B cell (primary cell): ENCODE results near the gene BTNL9. TPM values are rescaled to one million over a fixed set of nuclear protein-coding genes. Genes with fewer than 3 reads are reported as not detected.

Experiments
- ATAC-seq: fragments of 200-7000 bp; cut with Tn5 transposase; one replicate; pipeline ENCODE4 v1.10.0; 2021; ENCODE audit warnings: low read depth, mild to moderate bottlenecking, moderate number of reproducible peaks, moderate library complexity
- CTCF ChIA-PET: fragments of 350-600 bp; sonication (Branson Sonifier 250); formaldehyde crosslinking; loops from one replicate; lab custom pipeline; 2021; ENCODE audit warnings: antibody characterized with exemption, inconsistent platforms; lab: Charles Lee
- POLR2A ChIA-PET: fragments of 350-600 bp; sonication (Branson Sonifier 250); formaldehyde crosslinking; loops from one replicate; lab custom pipeline; 2021; ENCODE audit warnings: antibody characterized with exemption; lab: Charles Lee
- DNase-seq: peaks from one replicate; pipeline ENCODE4 v3.0.0; 2013
- H2AFZ ChIP-seq: 2 replicates; pipeline ENCODE4 v1.6.1; 2012; ENCODE audit warnings: mild to moderate bottlenecking, low read depth, low read length; ENCODE audit not compliant: insufficient read depth, poor library complexity, severe bottlenecking
- H3K27ac ChIP-seq, 2 donors: 1 replicate in 1 of 2; 2 replicates in 1 of 2; pipeline ENCODE4 v1.5.1; 2012 to 2013; ENCODE audit warnings: low read length in 2 of 2, mild to moderate bottlenecking in 2 of 2, moderate library complexity in 1 of 2
- H3K27me3 ChIP-seq, 4 experiments: fragments of 200-600 bp in 1 of 4; sonication (generic) in 1 of 4; replicated peaks in 1 of 4; 1 replicate in 2 of 4; 2 replicates in 2 of 4; pipeline versions ENCODE4 v1.6.1 to v1.7.0; 2013 to 2016; ENCODE audit warnings: low read length in 3 of 4, mild to moderate bottlenecking in 2 of 4, mixed read lengths in 1 of 4, moderate library complexity in 1 of 4; ENCODE audit not compliant: insufficient read depth in 4 of 4, control insufficient read depth in 3 of 4; ENCODE audit errors: control extremely low read depth in 1 of 4
- H3K36me3 ChIP-seq, 2 experiments: replicated peaks in 1 of 2; 1 replicate in 1 of 2; 2 replicates in 1 of 2; pipeline versions ENCODE4 v1.6.1 to v1.7.1; 2013; ENCODE audit warnings: low read length in 1 of 2; ENCODE audit not compliant: insufficient read depth in 2 of 2, control insufficient read depth in 1 of 2; ENCODE audit errors: control extremely low read depth in 1 of 2, extremely low read depth in 1 of 2
- H3K4me1 ChIP-seq, 2 donors: fragments of 200-600 bp in 1 of 2; sonication (generic) in 1 of 2; 1 replicate in 1 of 2; 2 replicates in 1 of 2; pipeline versions ENCODE4 v1.5.1 to v1.6.1; 2013 to 2017; ENCODE audit warnings: low read length in 2 of 2; ENCODE audit not compliant: control insufficient read depth in 2 of 2, insufficient read depth in 2 of 2
- H3K4me2 ChIP-seq: replicated peaks from 2 replicates; pipeline ENCODE3; 2012; ENCODE audit warnings: mild to moderate bottlenecking, low read depth, low read length; ENCODE audit not compliant: poor library complexity, severe bottlenecking
- H3K4me3 ChIP-seq, 5 experiments: fragments of 200-600 bp in 1 of 5; sonication (generic) in 1 of 5; 1 replicate in 3 of 5; 2 replicates in 2 of 5; pipeline versions ENCODE4 v1.5.1 to v1.7.0; 2011 to 2016; ENCODE audit warnings: low read length in 4 of 5, mild to moderate bottlenecking in 4 of 5, low read depth in 2 of 5, control low read depth in 1 of 5, moderate library complexity in 1 of 5; ENCODE audit not compliant: insufficient read depth in 1 of 5; ENCODE audit errors: control extremely low read depth in 1 of 5, extremely low read depth in 1 of 5
- H3K79me2 ChIP-seq: fragments of 200-600 bp; sonication (generic); one replicate; pipeline ENCODE4 v1.6.0; 2016; ENCODE audit warnings: low read length; ENCODE audit not compliant: control insufficient read depth, insufficient read depth
- H3K9ac ChIP-seq: fragments of 200-600 bp; sonication (generic); 2 replicates; pipeline ENCODE4 v1.6.1; 2017; ENCODE audit warnings: mild to moderate bottlenecking, low read length, moderate library complexity
- H3K9me3 ChIP-seq, 3 donors: one replicate each; pipeline versions ENCODE4 v1.6.1 to v1.7.1; 2013; ENCODE audit warnings: low read length in 2 of 3; ENCODE audit not compliant: control insufficient read depth in 2 of 3, insufficient read depth in 1 of 3; ENCODE audit errors: control extremely low read depth in 1 of 3
- H4K20me1 ChIP-seq: 2 replicates; pipeline ENCODE4 v1.6.0; 2012; ENCODE audit warnings: mild to moderate bottlenecking, low read length; ENCODE audit not compliant: insufficient read depth, control insufficient read depth, poor library complexity, severe bottlenecking
- H3K27ac Mint-ChIP-seq: one replicate; pipeline ENCODE4 v1.8.0; 2021; ENCODE audit warnings: mixed read lengths
- H3K27me3 Mint-ChIP-seq: one replicate; pipeline ENCODE4 v1.8.0; 2021; ENCODE audit warnings: mixed read lengths
- H3K4me1 Mint-ChIP-seq: one replicate; pipeline ENCODE4 v1.8.0; 2021; ENCODE audit warnings: mixed read lengths
- H3K4me3 Mint-ChIP-seq: one replicate; pipeline ENCODE4 v1.8.0; 2021; ENCODE audit warnings: mixed read lengths
- H3K9me3 Mint-ChIP-seq: one replicate; pipeline ENCODE4 v1.8.0; 2022; ENCODE audit warnings: mixed read lengths; ENCODE audit not compliant: insufficient read depth
- EZH2 ChIP-seq: IDR thresholded peaks from 2 replicates; pipeline ENCODE4 v1.6.1; 2012; ENCODE audit warnings: borderline replicate concordance, low read depth, mild to moderate bottlenecking, moderate library complexity, low read length; ENCODE audit not compliant: insufficient read depth, poor library complexity, severe bottlenecking
- WGBS: methylation state at CpG from one replicate; pipeline ENCODE4 v1.1.5; 2013; ENCODE audit warnings: missing lambda C conversion rate; ENCODE audit not compliant: insufficient coverage; 5-methylcytosine and 5-hydroxymethylcytosine counted together
- intact Hi-C: fragments of 100-400 bp; cut with micrococcal nuclease; formaldehyde crosslinking; loops from one replicate; pipeline ENCODE4 v1.10.0; 2022
- polyA plus RNA-seq: library from polyadenylated mRNA; depleted of rRNA; stranded (reverse); fragments of >200 nt; gene quantifications from 2 replicates; pipeline ENCODE4 v1.2.3, GENCODE V29; 2012
- total RNA-seq, 2 donors: library from RNA; stranded (reverse); fragments of 120-200 nt in 1 of 2; gene quantifications; 1 replicate in 1 of 2; 2 replicates in 1 of 2; pipeline versions ENCODE4 v1.2.3 to v1.2.4, GENCODE V29; 2013 to 2022
- TF ChIP-seq, protein P1 (sequence below): fragments of 200-600 bp; IDR thresholded peaks from one replicate; pipeline ENCODE4 v1.8.0; 2022; ENCODE audit warnings: antibody characterized with exemption, mild to moderate bottlenecking

Gene BTNL9
- total and polyA plus RNA-seq, 2 donors (not counting 1 experiment from before 2014, with no cell fraction given), result 40.7 to 173 TPM

GRCh38 chr5:181108578-181109165, 68.6 kb downstream of the BTNL9 start:
- no peak overlapping the region for H3K9ac ChIP-seq
- Mint-ChIP-seq H3K4me3 (no peak overlapping the region), H3K4me1 (peaks cover 13% of the 10 kb centered on the region), H3K27me3 (peaks cover 58% of the 10 kb centered on the region), H3K9me3 (no peaks in the 10 kb centered on the region), H3K27ac (no peak overlapping the region)
- intact Hi-C loops, result loop anchor here (10.0 kb wide), 1 partner anchor 46 kb away; no protein-coding TSS in a partner anchor
- H3K9me3 ChIP-seq, result peaks cover 0 to 6% (median 0%) of the 10 kb centered on the region in 3 donors
- no peak overlapping the region for H3K4me3 ChIP-seq
- H3K79me2 ChIP-seq, result no peaks in the 10 kb centered on the region
- ATAC-seq (no peak), DNase-seq (no peak)
- peaks cover 0 to 69% (median 11%) of the 10 kb centered on the region in 4 experiments for H3K27me3 ChIP-seq
- no peak overlapping the region for H3K4me2 ChIP-seq
- WGBS, result 77% methylated on average over 13 of the region's 14 CpGs
- H4K20me1 ChIP-seq, result no peaks in the 10 kb centered on the region
- POLR2A ChIA-PET, result interaction anchor here (0.7 kb wide), 1 partner anchor 58 kb away, joined by 3 read pairs; no protein-coding TSS in a partner anchor
- H3K27ac ChIP-seq, result no peak overlapping the region
- H3K36me3 ChIP-seq, result no peaks in the 10 kb centered on the region
- H3K4me1 ChIP-seq, result peaks cover 8 to 9% of the 10 kb centered on the region in 2 donors
- H2AFZ ChIP-seq, result no peak overlapping the region
- TF ChIP-seq EZH2, result no peak
- TF ChIP-seq, protein P1, sequence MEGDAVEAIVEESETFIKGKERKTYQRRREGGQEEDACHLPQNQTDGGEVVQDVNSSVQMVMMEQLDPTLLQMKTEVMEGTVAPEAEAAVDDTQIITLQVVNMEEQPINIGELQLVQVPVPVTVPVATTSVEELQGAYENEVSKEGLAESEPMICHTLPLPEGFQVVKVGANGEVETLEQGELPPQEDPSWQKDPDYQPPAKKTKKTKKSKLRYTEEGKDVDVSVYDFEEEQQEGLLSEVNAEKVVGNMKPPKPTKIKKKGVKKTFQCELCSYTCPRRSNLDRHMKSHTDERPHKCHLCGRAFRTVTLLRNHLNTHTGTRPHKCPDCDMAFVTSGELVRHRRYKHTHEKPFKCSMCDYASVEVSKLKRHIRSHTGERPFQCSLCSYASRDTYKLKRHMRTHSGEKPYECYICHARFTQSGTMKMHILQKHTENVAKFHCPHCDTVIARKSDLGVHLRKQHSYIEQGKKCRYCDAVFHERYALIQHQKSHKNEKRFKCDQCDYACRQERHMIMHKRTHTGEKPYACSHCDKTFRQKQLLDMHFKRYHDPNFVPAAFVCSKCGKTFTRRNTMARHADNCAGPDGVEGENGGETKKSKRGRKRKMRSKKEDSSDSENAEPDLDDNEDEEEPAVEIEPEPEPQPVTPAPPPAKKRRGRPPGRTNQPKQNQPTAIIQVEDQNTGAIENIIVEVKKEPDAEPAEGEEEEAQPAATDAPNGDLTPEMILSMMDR, result no peak
- CTCF ChIA-PET, result no interaction called here

GRCh38 chr5:181109489-181110013, 69.5 kb downstream of the BTNL9 start:
- Histone ChIP-seq H3K4me2 (no peak overlapping the region), H3K4me3 (no peak overlapping the region), H2AFZ (no peak overlapping the region), H3K79me2 (no peaks in the 10 kb centered on the region), H4K20me1 (no peaks in the 10 kb centered on the region), H3K27me3 (peaks cover 0 to 71% (median 12%) of the 10 kb centered on the region in 4 experiments), H3K4me1 (peaks cover 5 to 12% of the 10 kb centered on the region in 2 donors), H3K27ac (no peak overlapping the region), H3K9me3 (peaks cover 0 to 11% (median 0%) of the 10 kb centered on the region in 3 donors), H3K36me3 (no peaks in the 10 kb centered on the region), H3K9ac (no peak overlapping the region)
- DNase-seq (no peak), ATAC-seq (no peak)
- Mint-ChIP-seq H3K4me1 (peaks cover 8% of the 10 kb centered on the region), H3K4me3 (no peak overlapping the region), H3K27ac (no peak overlapping the region), H3K9me3 (no peaks in the 10 kb centered on the region), H3K27me3 (peaks cover 59% of the 10 kb centered on the region)
- WGBS, result 48% methylated on average over 7 of the region's 11 CpGs
- no peak for TF ChIP-seq EZH2
- TF ChIP-seq, protein P1, result no peak
- ChIA-PET CTCF (no interaction called here), POLR2A (no interaction called here)
- intact Hi-C loops, result loop anchor here (10.0 kb wide), 1 partner anchor 45 kb away; no protein-coding TSS in a partner anchor
